ENCODE results near the gene RBM43. TPM values are rescaled to one million over a fixed set of nuclear protein-coding genes. Genes with fewer than 3 reads are reported as not detected.

The RBM43 gene
- total RNA-seq, 1 donor from 2014 or later, result 2.8 TPM

DNA sequence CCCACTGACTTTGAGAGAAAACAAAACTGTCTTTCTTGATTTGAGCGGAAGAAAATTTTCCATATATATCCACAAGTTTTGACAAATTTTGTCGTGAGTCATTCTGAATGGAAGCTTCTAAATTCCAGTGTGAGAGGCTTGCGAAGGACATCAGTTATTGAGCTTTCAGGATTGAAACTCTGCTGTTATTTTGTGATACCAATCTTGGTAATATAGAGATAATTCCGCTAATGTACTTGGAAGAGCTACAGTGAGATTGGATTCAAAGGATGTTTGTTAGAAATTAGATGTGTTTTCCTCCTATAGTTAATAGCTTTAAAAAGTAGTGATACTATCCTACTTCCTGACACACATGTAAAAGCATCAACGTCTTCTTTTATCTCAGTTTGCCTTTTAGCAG, 61.4 kb downstream of the RBM43 start:
- no peaks in the 10 kb centered on the region for H3K9me3 Mint-ChIP-seq
- H3K4me1 Mint-ChIP-seq (ENCODE audit: low read depth), result peaks cover 2% of the 10 kb centered on the region
- no peaks in the 10 kb centered on the region for H3K36me3 Mint-ChIP-seq (ENCODE audit: low read depth)
- intact Hi-C loops (cut with micrococcal nuclease), result no loop called here
- H3K4me3 Mint-ChIP-seq (ENCODE audit: low read depth), result no peak overlapping the region
- no peaks in the 10 kb centered on the region for H3K27me3 Mint-ChIP-seq (ENCODE audit: low read depth)
- no peak overlapping the region for H3K27ac Mint-ChIP-seq
- no peak for DNase-seq (ENCODE audit: low spot score)

DNA sequence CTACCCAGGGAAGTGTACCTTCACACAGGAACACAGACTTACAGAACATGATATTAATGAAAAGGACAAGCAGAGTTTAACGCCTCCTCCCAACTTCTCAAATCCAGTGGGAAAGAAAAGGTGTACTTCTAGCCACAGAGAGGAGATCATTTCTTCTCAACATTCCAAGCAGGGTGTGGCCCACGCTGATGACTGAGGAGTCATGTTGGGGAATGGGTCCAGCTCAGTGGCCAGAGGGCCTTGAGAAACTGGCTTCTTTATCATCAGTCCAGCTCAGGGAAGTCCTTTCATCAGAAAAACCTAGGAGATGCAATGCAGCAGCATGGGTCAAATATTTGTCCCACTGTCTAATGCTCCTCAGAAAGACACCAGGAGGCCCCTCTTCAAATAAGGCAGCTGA, 63.0 kb downstream of the RBM43 start:
- H3K9me3 Mint-ChIP-seq, result no peaks in the 10 kb centered on the region
- H3K4me1 Mint-ChIP-seq (ENCODE audit: low read depth), result peaks cover 2% of the 10 kb centered on the region
- no peaks in the 10 kb centered on the region for H3K27me3 Mint-ChIP-seq (ENCODE audit: low read depth)
- H3K36me3 Mint-ChIP-seq (ENCODE audit: low read depth), result no peaks in the 10 kb centered on the region
- no peak overlapping the region for H3K27ac Mint-ChIP-seq
- no peak overlapping the region for H3K4me3 Mint-ChIP-seq (ENCODE audit: low read depth)
- no peak for DNase-seq (ENCODE audit: low spot score)
- intact Hi-C loops (cut with micrococcal nuclease), result no loop called here

Other genes with a start within 250 kb of the RBM43 start
- gene NMI, start 27.8 kb upstream of the RBM43 start, total RNA-seq, result 43.8 and 44.0 TPM in 2 replicates
- not detected in 2 replicates for gene TNFAIP6, start 95.7 kb upstream of the RBM43 start, total RNA-seq
- gene RIF1, start 148.0 kb upstream of the RBM43 start, total RNA-seq, result 67.1 and 72.1 TPM in 2 replicates

All from activated T-helper 2 cell treated with anti-CD3 and anti-CD28 coated beads, Interferon-gamma antibody, Interleukin-2, Interleukin-4, amounts not matched to agents 10 μg/mL and 5 μg/mL and 100 μg/mL, durations not matched to agents 14 hours and 24 hours and 36 hours (primary cell).